DMS53 treated with DMSO at 0.1 percent for 48 hours (cell line): ENCODE results near the gene PSMG3.

ENCODE experiments used
- DNase-seq: peaks from one replicate; lab custom pipeline; 2025; ENCODE audit not compliant: unreplicated experiment; lab: John Stamatoyannopoulos, UW

PSMG3 gene

GRCh38 chr7:1569833-1570632 is at the start of gene PSMG3:
PSMG3 (minus strand) TSS chr7:1570032; CDS start chr7:1569339, 693 bp downstream.
- peak; percentile 60 for DNase-seq

GRCh38 chr7:1618475-1618874 is 48.6 kb upstream of the PSMG3 start:
- no peak for DNase-seq

GRCh38 chr7:1617957-1618356 is 48.1 kb upstream of the PSMG3 start:
- no peak for DNase-seq

- no peak for DNase-seq
Observed at GRCh38 chr7:1616741-1617140, 46.9 kb upstream of the PSMG3 start.

- no peak for DNase-seq
Observed at GRCh38 chr7:1611708-1612241, 41.9 kb upstream of the PSMG3 start.

- no peak for DNase-seq
Observed at GRCh38 chr7:1610678-1611302, 41.0 kb upstream of the PSMG3 start.

GRCh38 chr7:1610013-1610677 is 40.3 kb upstream of the PSMG3 start:
- no peak for DNase-seq

- DNase-seq: no peak
Observed at GRCh38 chr7:1609023-1609422, 39.2 kb upstream of the PSMG3 start.

GRCh38 chr7:1608318-1608717 is 38.5 kb upstream of the PSMG3 start:
- no peak for DNase-seq

GRCh38 chr7:1607696-1608095 is 37.9 kb upstream of the PSMG3 start:
- no peak for DNase-seq

- DNase-seq: no peak
Observed at GRCh38 chr7:1607001-1607400, 37.2 kb upstream of the PSMG3 start.

GRCh38 chr7:1604383-1604782 is 34.6 kb upstream of the PSMG3 start:
- DNase-seq: no peak

- no peak for DNase-seq
Observed at GRCh38 chr7:1603346-1604225, 33.8 kb upstream of the PSMG3 start.

GRCh38 chr7:1602386-1602785 is 32.6 kb upstream of the PSMG3 start:
- DNase-seq: no peak

GRCh38 chr7:1601956-1602355 is 32.1 kb upstream of the PSMG3 start:
- DNase-seq: no peak

- DNase-seq: no peak
Observed at GRCh38 chr7:1599640-1600395, 30.0 kb upstream of the PSMG3 start.

GRCh38 chr7:1598961-1599639 is 29.3 kb upstream of the PSMG3 start:
- no peak for DNase-seq

GRCh38 chr7:1598286-1598685 is 28.5 kb upstream of the PSMG3 start:
- DNase-seq: no peak

GRCh38 chr7:1597791-1598190 is 28.0 kb upstream of the PSMG3 start:
- no peak for DNase-seq
